ENCODE results near the gene TMEM41B.
"Not testable (repeated sequence)": the region's sequence is repeated elsewhere in the genome, so short reads cannot be mapped to it uniquely, and the experiment has no call there.

GRCh38 chr11:9260838-9261146 is 53.6 kb downstream of the TMEM41B start:
- TF ChIP-seq EZH2 (IDR thresholded peaks at IDR 0.05; ENCODE audit: borderline replicate concordance, low read depth, low read length, poor library complexity, severe bottlenecking); CTCF (conservative IDR thresholded peaks at IDR 0.05; ENCODE audit: low read depth, low read length): not testable (repeated sequence)
